ENCODE measurements around the gene ZNF211. TPM values are rescaled to one million over a fixed set of nuclear protein-coding genes. Genes with fewer than 3 reads are reported as not detected.

Gene ZNF211
- total and polyA plus RNA-seq, 2 experiments from 2014 or later = 11.9 to 17.2 TPM

DNA sequence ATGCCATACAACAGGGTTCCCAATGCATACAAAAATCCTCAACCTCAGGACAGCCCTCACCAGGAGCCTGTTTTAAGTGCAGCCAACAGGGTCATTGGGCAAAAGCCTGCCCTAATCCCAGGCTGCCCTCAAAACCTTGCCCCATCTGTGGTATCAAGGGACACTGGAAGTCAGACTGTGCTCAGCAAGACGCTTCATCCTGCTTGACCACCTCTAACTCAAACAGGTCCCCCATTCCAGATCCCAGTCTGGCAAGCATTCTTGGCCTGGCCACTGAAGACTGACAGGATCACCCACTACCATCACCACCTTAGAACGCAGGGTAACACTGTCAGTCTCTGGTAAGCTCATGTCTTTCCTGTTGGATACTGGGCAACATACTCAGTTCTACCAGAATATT lies 20.7 kb downstream of the ZNF211 start:
- no peaks in the 10 kb centered on the region for H3K9me3 ChIP-seq (ENCODE audit: low read depth)
- 92% methylated on average over 2 of the region's 2 CpGs for WGBS (ENCODE audit: low lambda C conversion rate, missing lambda C conversion rate)
- TF ChIP-seq, protein P1, sequence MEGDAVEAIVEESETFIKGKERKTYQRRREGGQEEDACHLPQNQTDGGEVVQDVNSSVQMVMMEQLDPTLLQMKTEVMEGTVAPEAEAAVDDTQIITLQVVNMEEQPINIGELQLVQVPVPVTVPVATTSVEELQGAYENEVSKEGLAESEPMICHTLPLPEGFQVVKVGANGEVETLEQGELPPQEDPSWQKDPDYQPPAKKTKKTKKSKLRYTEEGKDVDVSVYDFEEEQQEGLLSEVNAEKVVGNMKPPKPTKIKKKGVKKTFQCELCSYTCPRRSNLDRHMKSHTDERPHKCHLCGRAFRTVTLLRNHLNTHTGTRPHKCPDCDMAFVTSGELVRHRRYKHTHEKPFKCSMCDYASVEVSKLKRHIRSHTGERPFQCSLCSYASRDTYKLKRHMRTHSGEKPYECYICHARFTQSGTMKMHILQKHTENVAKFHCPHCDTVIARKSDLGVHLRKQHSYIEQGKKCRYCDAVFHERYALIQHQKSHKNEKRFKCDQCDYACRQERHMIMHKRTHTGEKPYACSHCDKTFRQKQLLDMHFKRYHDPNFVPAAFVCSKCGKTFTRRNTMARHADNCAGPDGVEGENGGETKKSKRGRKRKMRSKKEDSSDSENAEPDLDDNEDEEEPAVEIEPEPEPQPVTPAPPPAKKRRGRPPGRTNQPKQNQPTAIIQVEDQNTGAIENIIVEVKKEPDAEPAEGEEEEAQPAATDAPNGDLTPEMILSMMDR (IDR thresholded peaks at IDR 0.05; ENCODE audit: poor library complexity) = no peak
- TF ChIP-seq EZH2 (IDR thresholded peaks at IDR 0.05; ENCODE audit: borderline replicate concordance) (no peak), EZH2phosphoT487 (IDR thresholded peaks at IDR 0.05; ENCODE audit: low read depth, severe bottlenecking, unreplicated experiment) (no peak)

DNA sequence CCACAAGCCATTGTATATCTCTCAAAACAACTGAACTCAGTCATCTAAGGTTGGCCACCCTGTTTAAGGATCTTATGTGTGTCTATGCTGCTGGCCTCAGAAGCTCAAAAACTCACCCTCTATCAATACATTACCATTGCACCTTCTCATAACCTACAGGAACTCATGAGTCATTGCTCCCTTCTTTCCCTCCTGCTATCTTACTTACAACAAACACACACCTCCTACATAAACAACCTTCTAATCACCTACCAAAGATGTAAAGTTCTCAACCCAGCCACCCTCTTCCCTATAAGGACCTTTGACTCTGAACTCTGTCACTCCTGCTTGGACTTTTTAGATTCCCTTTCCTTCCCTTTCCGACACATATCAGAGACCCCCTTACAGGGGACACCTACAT lies 22.5 kb downstream of the ZNF211 start:
- no peaks in the 10 kb centered on the region for H4K20me1 ChIP-seq (ENCODE audit: insufficient read depth, poor library complexity, severe bottlenecking)
- DNase-seq (ENCODE audit: low spot score) = peak; percentile 9
- peaks cover 4% of the 10 kb centered on the region for H3K4me1 ChIP-seq (ENCODE audit: insufficient read depth)
- peaks cover 7% of the 10 kb centered on the region for H3K27me3 ChIP-seq
- H3K4me3 ChIP-seq = no peak overlapping the region
- WGBS (ENCODE audit: low lambda C conversion rate, missing lambda C conversion rate) = 47% methylated on average over 1 of the region's 1 CpG
- TF ChIP-seq EZH2 (IDR thresholded peaks at IDR 0.05; ENCODE audit: borderline replicate concordance) = no peak
- no peak for TF ChIP-seq EZH2phosphoT487 (IDR thresholded peaks at IDR 0.05; ENCODE audit: low read depth, severe bottlenecking, unreplicated experiment)
- TF ChIP-seq, protein P1 (IDR thresholded peaks at IDR 0.05; ENCODE audit: poor library complexity) = no peak
- H3K4me2 ChIP-seq = peak overlapping the region; percentile 39
- peak overlapping the region; percentile 67 for H3K27ac ChIP-seq
- no peak overlapping the region for H2AFZ ChIP-seq
- H3K9me2 ChIP-seq (replicated peaks; ENCODE audit: insufficient read depth) = no peaks in the 10 kb centered on the region
- no peaks in the 10 kb centered on the region for H3K79me2 ChIP-seq
- H3K9me3 ChIP-seq (ENCODE audit: low read depth) = no peaks in the 10 kb centered on the region
- H3K36me3 ChIP-seq (replicated peaks; ENCODE audit: insufficient read depth, low read depth) = no peaks in the 10 kb centered on the region

More for the DNA sequence above, 20.7 kb downstream of the ZNF211 start:
- Histone ChIP-seq H3K4me3 (no peak overlapping the region), H3K27ac (no peak overlapping the region), H4K20me1 (ENCODE audit: insufficient read depth, poor library complexity, severe bottlenecking) (no peaks in the 10 kb centered on the region), H3K27me3 (no peaks in the 10 kb centered on the region), H2AFZ (no peak overlapping the region), H3K4me1 (ENCODE audit: insufficient read depth) (peaks cover 4% of the 10 kb centered on the region), H3K79me2 (no peaks in the 10 kb centered on the region), H3K36me3 (replicated peaks; ENCODE audit: insufficient read depth, low read depth) (no peaks in the 10 kb centered on the region), H3K4me2 (no peak overlapping the region), H3K9me2 (replicated peaks; ENCODE audit: insufficient read depth) (no peaks in the 10 kb centered on the region)
- no peak for DNase-seq (ENCODE audit: low spot score)

GRCh38 chr19:57656346-57656745 lies 23.4 kb downstream of the ZNF211 start:
- H3K27me3 ChIP-seq = peaks cover 7% of the 10 kb centered on the region
- H4K20me1 ChIP-seq (ENCODE audit: insufficient read depth, poor library complexity, severe bottlenecking) = no peaks in the 10 kb centered on the region
- no peaks in the 10 kb centered on the region for H3K9me2 ChIP-seq (replicated peaks; ENCODE audit: insufficient read depth)
- H2AFZ ChIP-seq = no peak overlapping the region
- no peak for TF ChIP-seq EZH2phosphoT487 (IDR thresholded peaks at IDR 0.05; ENCODE audit: low read depth, severe bottlenecking, unreplicated experiment)
- TF ChIP-seq, protein P1 (IDR thresholded peaks at IDR 0.05; ENCODE audit: poor library complexity) = no peak
- no peak for TF ChIP-seq EZH2 (IDR thresholded peaks at IDR 0.05; ENCODE audit: borderline replicate concordance)
- H3K9me3 ChIP-seq (ENCODE audit: low read depth) = no peaks in the 10 kb centered on the region
- H3K4me2 ChIP-seq = no peak overlapping the region
- H3K4me3 ChIP-seq = no peak overlapping the region
- WGBS (ENCODE audit: low lambda C conversion rate, missing lambda C conversion rate) = 90% methylated on average over 1 of the region's 1 CpG
- H3K27ac ChIP-seq = no peak overlapping the region
- H3K79me2 ChIP-seq = no peaks in the 10 kb centered on the region
- peaks cover 4% of the 10 kb centered on the region for H3K4me1 ChIP-seq (ENCODE audit: insufficient read depth)
- no peak for DNase-seq (ENCODE audit: low spot score)
- no peaks in the 10 kb centered on the region for H3K36me3 ChIP-seq (replicated peaks; ENCODE audit: insufficient read depth, low read depth)
